GM12801 (cell line): ENCODE results near the gene CS.

Source experiments
- CTCF ChIP-seq: IDR thresholded peaks from one replicate; pipeline ENCODE4 v1.5.1; 2011; ENCODE audit warnings: control low read depth; ENCODE audit not compliant: insufficient read length; ENCODE audit errors: extremely low read depth

The CS gene

GRCh38 chr12:56241424-56242303 lies 58.5 kb downstream of the CS start:
- TF ChIP-seq CTCF, result no peak

DNA sequence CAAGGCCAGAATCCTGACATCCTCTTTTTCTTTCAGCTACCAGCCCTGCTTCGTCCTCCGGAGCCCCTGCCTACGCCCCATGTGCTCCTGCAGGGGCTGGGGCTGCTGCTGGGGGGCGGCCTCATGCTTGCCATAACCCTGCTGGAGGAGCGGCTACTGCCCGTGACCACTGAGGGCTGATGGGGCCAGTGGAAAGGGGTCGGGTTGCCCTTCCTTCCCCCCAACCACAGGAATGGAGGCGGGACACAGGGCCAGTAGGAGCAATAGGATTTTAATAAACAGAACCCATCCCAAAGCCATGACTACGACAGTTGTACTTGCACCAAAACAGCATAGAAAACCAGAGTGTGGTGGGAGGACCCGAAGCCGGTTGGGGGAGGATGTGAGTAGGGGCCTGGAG lies 62.6 kb downstream of the CS start:
- no peak for TF ChIP-seq CTCF

DNA sequence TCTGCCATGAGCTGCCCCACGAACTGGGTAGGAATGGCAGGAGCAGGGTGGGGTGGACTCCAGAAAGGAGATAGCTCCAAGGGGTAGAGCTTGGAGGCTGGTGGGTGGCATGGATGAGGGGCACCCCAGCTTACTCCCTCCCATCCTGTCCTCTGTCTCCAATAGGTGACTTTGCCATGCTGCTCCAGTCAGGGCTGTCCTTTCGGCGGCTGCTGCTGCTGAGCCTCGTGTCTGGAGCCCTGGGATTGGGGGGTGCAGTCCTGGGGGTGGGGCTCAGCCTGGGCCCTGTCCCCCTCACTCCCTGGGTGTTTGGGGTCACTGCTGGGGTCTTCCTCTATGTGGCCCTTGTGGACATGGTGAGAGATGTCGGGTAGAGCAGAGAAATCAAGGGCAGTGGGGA lies 63.1 kb downstream of the CS start:
- TF ChIP-seq CTCF, result no peak

DNA sequence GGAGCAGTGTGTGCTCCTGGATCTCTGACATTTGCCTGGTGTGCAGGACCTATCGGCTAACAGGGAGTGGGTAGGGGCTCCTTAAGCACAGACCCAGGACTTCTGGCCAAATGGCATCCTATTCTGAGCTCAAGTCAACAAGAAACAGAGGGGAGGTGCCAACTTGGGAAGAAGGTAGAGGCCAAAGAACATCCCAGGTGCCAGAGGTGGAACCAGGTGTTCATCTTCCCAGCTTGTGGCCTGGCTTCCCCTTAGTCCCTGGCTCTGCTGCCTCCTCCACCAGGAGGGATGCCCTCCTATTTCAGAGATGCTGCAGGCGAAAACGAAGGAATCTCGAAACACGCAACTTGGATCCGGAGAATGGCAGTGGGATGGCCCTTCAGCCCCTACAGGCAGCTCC lies 64.0 kb downstream of the CS start:
- no peak for TF ChIP-seq CTCF

- no peak for TF ChIP-seq CTCF
Observed at GRCh38 chr12:56234746-56235436, 65.2 kb downstream of the CS start.

DNA sequence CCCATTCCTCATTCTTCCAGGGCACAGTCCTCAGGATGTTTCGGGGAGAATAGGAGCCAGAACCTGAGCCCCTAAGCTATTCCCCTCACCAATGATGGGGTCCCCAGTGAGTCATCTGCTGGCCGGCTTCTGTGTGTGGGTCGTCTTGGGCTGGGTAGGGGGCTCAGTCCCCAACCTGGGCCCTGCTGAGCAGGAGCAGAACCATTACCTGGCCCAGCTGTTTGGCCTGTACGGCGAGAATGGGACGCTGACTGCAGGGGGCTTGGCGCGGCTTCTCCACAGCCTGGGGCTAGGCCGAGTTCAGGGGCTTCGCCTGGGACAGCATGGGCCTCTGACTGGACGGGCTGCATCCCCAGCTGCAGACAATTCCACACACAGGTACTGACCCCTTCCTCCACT lies 68.9 kb downstream of the CS start:
- no peak for TF ChIP-seq CTCF

GRCh38 chr12:56230432-56231183 lies 69.5 kb downstream of the CS start:
- no peak for TF ChIP-seq CTCF
